SJCRH30 (cell line): ENCODE data around the gene STAT4. TPM values are rescaled to one million over a fixed set of nuclear protein-coding genes. Genes with fewer than 3 reads are reported as not detected.
A peak's percentile ranks its signal among the peaks of the same experiment; 100 is the strongest.

ENCODE experiments used
- DNase-seq, 2 experiments: peaks; one replicate each; pipeline ENCODE4 v3.0.0-alpha.2; 2015 to 2020
- H3K27ac ChIP-seq: fragments of 250-450 bp; sonication (Bioruptor Pico); 2 replicates; pipeline ENCODE4 v1.5.1; 2020; ENCODE audit warnings: mild to moderate bottlenecking, moderate library complexity
- H3K27me3 ChIP-seq: fragments of 250-450 bp; sonication (Bioruptor Pico); 2 replicates; pipeline ENCODE4 v1.5.1; 2020; ENCODE audit warnings: mild to moderate bottlenecking, moderate library complexity
- H3K36me3 ChIP-seq: fragments of 250-450 bp; sonication (Bioruptor Pico); 2 replicates; pipeline ENCODE4 v1.5.1; 2020; ENCODE audit warnings: mild to moderate bottlenecking, moderate library complexity
- H3K4me1 ChIP-seq: fragments of 250-450 bp; sonication (Bioruptor Pico); 2 replicates; pipeline ENCODE4 v1.5.1; 2020; ENCODE audit warnings: mild to moderate bottlenecking, moderate library complexity
- H3K4me3 ChIP-seq: fragments of 250-450 bp; sonication (Bioruptor Pico); 2 replicates; pipeline ENCODE4 v1.5.1; 2020; ENCODE audit warnings: mild to moderate bottlenecking, moderate library complexity
- H3K9me3 ChIP-seq: fragments of 250-450 bp; sonication (Bioruptor Pico); replicated peaks from 2 replicates; pipeline ENCODE4 v1.5.1; 2020; ENCODE audit warnings: mild to moderate bottlenecking, moderate library complexity
- total RNA-seq: library from RNA; depleted of rRNA; stranded (reverse); fragments of >200 nt; shearing (Covaris generic); gene quantifications from 2 replicates; pipeline ENCODE4 v1.2.3, GENCODE V29; 2014

The STAT4 gene
- total RNA-seq, 1 experiment from 2014 or later: 0.16 TPM

GRCh38 chr2:190994148-190994547 is 156.6 kb downstream of the STAT4 start:
- H3K4me1 ChIP-seq: peaks cover 21% of the 10 kb centered on the region
- no peaks in the 10 kb centered on the region for H3K27me3 ChIP-seq
- no peak for DNase-seq
- no peak overlapping the region for H3K4me3 ChIP-seq
- no peaks in the 10 kb centered on the region; the same call in 1 of the 2 replicates for H3K9me3 ChIP-seq
- peaks cover 88% of the 10 kb centered on the region for H3K36me3 ChIP-seq
- no peak overlapping the region for H3K27ac ChIP-seq

GRCh38 chr2:190993292-190993643 is 157.5 kb downstream of the STAT4 start:
- DNase-seq: no peak
- no peak overlapping the region for H3K27ac ChIP-seq
- no peak overlapping the region for H3K4me3 ChIP-seq
- H3K36me3 ChIP-seq: peaks cover 88% of the 10 kb centered on the region
- H3K9me3 ChIP-seq: no peaks in the 10 kb centered on the region; the same call in 1 of the 2 replicates
- H3K27me3 ChIP-seq: no peaks in the 10 kb centered on the region
- H3K4me1 ChIP-seq: peaks cover 21% of the 10 kb centered on the region

DNA sequence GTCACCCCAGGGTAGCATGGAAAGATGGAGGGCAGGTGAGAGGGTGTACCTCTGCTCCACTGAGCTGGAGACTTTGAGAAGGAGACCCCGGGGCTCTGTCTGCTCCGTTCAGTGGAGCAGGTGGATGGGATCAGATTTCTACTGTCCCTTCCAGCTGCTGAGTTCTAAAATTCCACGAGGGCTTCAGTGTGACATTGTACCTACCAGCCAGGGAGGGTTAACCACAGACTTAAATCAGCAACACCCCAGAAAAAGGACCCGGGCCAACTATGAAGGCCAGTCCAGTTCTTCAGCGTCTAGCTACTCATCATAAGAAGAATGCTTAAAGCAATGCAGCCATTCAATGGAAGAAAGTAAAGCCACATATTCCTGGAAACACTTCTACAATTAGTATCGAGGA is 160.7 kb downstream of the STAT4 start:
- peak; percentile 87 to 97 for DNase-seq
- Histone ChIP-seq H3K36me3 (peaks cover 88% of the 10 kb centered on the region), H3K27ac (no peak overlapping the region), H3K4me3 (no peak overlapping the region), H3K9me3 (no peaks in the 10 kb centered on the region; the same call in 1 of the 2 replicates), H3K4me1 (peaks cover 29% of the 10 kb centered on the region), H3K27me3 (no peaks in the 10 kb centered on the region)

- DNase-seq: no peak
- Histone ChIP-seq H3K27ac (no peak overlapping the region), H3K36me3 (peaks cover 91% of the 10 kb centered on the region), H3K27me3 (no peaks in the 10 kb centered on the region), H3K9me3 (no peaks in the 10 kb centered on the region), H3K4me3 (no peak overlapping the region), H3K4me1 (peaks cover 29% of the 10 kb centered on the region)
Observed at GRCh38 chr2:190988910-190989309, 161.9 kb downstream of the STAT4 start.

DNA sequence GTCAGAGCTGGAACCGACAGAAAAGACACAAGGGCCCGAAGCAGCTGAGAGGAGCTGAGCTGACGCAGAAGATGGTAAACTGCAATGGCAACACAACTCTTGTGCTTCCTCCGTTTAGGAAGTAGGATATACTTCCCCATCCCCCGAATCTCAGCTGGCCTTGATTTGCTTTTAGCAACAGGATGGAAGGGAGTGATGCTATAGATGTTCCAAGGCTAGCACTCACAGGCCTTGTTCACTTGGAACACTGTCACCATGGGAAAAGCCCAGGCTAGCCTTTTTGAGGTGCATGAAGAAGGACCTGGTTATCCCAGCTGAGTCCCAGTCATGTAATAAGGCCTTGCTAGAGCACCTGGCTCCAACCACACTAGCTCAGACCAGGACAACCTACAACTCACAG is 162.9 kb downstream of the STAT4 start:
- no peak for DNase-seq
- Histone ChIP-seq H3K9me3 (no peaks in the 10 kb centered on the region), H3K4me3 (no peak overlapping the region), H3K36me3 (peaks cover 91% of the 10 kb centered on the region), H3K27me3 (no peaks in the 10 kb centered on the region), H3K4me1 (peaks cover 27% of the 10 kb centered on the region), H3K27ac (no peak overlapping the region)

- H3K4me1 ChIP-seq: peaks cover 27% of the 10 kb centered on the region
- H3K4me3 ChIP-seq: no peak overlapping the region
- DNase-seq: no peak
- H3K27ac ChIP-seq: no peak overlapping the region
- H3K9me3 ChIP-seq: no peaks in the 10 kb centered on the region
- no peaks in the 10 kb centered on the region for H3K27me3 ChIP-seq
- H3K36me3 ChIP-seq: peaks cover 95% of the 10 kb centered on the region
Observed at GRCh38 chr2:190987116-190987515, 163.7 kb downstream of the STAT4 start.

DNA sequence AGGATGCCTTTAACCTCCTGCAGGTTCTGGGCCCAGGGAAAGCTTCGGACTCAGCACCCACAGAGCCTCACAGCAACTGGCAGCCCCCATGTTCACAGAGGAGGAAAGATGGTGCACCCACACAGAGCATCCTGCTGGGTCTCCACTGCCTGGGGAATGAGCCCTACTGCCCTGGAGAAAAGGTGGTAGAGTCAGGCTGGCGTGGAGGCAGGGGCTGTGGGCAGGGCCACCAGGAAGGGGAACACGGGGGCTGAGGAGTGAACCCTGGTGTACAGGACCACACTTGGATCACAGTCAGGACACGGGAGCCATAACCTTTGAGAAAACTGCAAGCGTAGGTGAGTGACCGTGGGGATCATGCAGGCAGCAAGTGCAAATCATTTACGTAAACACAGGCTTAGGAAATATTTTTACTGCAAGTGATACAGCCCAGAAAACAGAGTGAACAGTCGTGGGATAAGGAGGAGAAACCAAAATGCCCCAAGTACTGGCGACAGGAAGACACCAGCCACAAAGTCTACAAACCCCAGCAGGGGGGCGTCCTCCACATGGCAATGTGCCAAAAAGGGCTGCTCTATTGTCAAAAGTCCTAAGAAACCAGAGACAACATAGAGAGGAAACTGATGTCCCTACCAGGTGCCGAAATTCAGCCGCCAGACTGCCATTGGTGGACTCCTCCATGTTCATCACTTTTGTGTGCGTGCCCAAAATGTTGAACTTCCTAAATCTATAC is 164.4 kb downstream of the STAT4 start:
- H3K9me3 ChIP-seq: no peaks in the 10 kb centered on the region
- H3K27me3 ChIP-seq: no peaks in the 10 kb centered on the region
- H3K4me3 ChIP-seq: no peak overlapping the region
- peak; percentile 82 to 90 for DNase-seq
- no peak overlapping the region for H3K27ac ChIP-seq
- peaks cover 29% of the 10 kb centered on the region for H3K4me1 ChIP-seq
- H3K36me3 ChIP-seq: peaks cover 96% of the 10 kb centered on the region

DNA sequence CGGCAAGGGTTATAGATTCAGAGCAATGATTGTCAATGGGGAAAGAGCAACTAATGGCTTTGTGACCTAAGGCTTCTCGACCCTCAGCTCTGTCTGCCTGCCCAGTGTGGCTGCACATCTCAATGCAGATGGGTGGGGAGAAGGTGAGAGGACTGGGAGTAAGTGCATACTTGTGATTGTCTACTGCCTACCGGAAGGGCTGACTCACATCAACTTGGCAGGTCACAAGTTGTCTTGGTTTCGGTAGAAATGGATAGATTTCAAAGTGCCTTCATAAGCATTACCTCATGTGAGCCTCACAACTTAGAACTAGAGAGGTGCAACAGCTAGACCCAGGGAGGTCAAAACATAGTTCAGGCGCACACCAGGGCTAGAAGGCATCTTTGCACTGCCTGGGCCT is 166.2 kb downstream of the STAT4 start:
- Histone ChIP-seq H3K27ac (no peak overlapping the region), H3K9me3 (no peaks in the 10 kb centered on the region), H3K36me3 (peaks cover 90% of the 10 kb centered on the region), H3K4me1 (peaks cover 30% of the 10 kb centered on the region), H3K27me3 (no peaks in the 10 kb centered on the region), H3K4me3 (no peak overlapping the region)
- no peak for DNase-seq

GRCh38 chr2:190982262-190983034 is 168.3 kb downstream of the STAT4 start:
- Histone ChIP-seq H3K36me3 (peaks cover 91% of the 10 kb centered on the region), H3K27ac (no peak overlapping the region), H3K4me1 (peaks cover 38% of the 10 kb centered on the region), H3K4me3 (no peak overlapping the region), H3K9me3 (no peaks in the 10 kb centered on the region), H3K27me3 (no peaks in the 10 kb centered on the region)
- no peak for DNase-seq

GRCh38 chr2:190981733-190982132 is 169.1 kb downstream of the STAT4 start:
- DNase-seq: no peak
- peaks cover 91% of the 10 kb centered on the region for H3K36me3 ChIP-seq

DNA sequence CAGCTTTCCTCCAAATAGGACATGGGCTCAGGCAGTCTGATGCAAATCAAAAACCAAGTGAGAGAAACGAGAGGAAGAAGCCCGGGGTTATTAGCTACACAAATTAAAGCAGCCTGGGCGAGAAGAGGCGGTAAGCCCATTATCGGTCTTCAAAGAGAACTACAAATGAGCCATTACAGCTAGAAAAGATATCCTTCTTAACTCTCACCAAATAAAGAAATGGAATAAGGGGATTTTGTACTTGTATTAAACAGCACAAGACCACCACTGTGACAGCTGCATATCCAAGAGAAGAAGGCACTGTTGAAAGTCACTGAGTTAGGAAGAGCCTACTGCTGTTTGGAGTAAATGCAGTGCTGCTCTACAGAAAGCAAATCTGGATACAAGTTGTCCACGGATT is 169.5 kb downstream of the STAT4 start:
- H3K27ac ChIP-seq: no peak overlapping the region

More at GRCh38 chr2:190981733-190982132, 169.1 kb downstream of the STAT4 start:
- no peaks in the 10 kb centered on the region for H3K27me3 ChIP-seq
- no peaks in the 10 kb centered on the region for H3K9me3 ChIP-seq
- H3K27ac ChIP-seq: no peak overlapping the region
- peaks cover 34% of the 10 kb centered on the region for H3K4me1 ChIP-seq
- no peak overlapping the region for H3K4me3 ChIP-seq

GRCh38 chr2:190980630-190981209 is 170.1 kb downstream of the STAT4 start:
- H3K4me3 ChIP-seq: peak overlapping the region; percentile 10; the same call in 1 of the 2 replicates
- H3K9me3 ChIP-seq: no peaks in the 10 kb centered on the region
- peak overlapping the region; percentile 9; the same call in 1 of the 2 replicates for H3K27ac ChIP-seq
- H3K27me3 ChIP-seq: no peaks in the 10 kb centered on the region
- peaks cover 29% of the 10 kb centered on the region for H3K4me1 ChIP-seq
- peak; percentile 48 to 71 for DNase-seq
- H3K36me3 ChIP-seq: peaks cover 91% of the 10 kb centered on the region

More for the DNA sequence above, 169.5 kb downstream of the STAT4 start:
- Histone ChIP-seq H3K9me3 (no peaks in the 10 kb centered on the region), H3K4me1 (peaks cover 30% of the 10 kb centered on the region), H3K27me3 (no peaks in the 10 kb centered on the region), H3K36me3 (peaks cover 91% of the 10 kb centered on the region), H3K4me3 (no peak overlapping the region)
- DNase-seq: no peak

DNA sequence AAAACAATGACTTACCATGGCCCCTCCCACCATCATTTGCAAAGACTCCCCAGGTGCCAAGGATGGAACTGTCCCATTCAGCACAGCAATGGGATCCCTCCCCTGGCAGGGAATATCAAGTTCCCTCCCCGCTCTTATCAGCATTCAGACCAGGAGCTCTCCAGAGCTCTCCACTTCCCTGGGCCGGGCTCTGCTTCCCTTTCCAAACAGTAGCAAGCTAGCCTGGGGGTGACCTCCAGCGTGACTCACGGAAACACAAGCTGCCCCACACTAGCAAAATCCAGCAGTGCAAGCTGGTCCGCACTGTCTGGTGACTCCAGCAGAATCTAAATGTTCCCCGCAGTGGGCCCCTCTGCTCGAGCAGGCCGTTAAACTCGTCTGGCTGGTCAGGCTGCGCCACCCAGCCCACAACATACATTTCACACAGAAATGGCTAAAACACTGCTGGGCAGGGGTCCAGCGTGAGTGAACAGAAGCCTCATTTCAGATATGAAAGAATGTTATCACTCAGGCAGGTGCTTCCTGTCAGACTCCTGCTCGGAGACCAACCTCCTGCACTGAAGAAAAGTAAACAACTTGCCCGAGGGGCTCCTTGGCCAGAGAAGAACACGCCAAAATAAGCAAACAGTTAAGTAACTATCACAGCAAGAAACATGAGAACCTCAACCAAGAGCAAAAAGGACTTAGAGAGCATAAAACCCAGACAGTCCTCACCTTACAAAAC is 170.7 kb downstream of the STAT4 start:
- no peaks in the 10 kb centered on the region for H3K9me3 ChIP-seq
- peaks cover 90% of the 10 kb centered on the region for H3K36me3 ChIP-seq
- H3K4me3 ChIP-seq: peak overlapping the region; percentile 10
- peak overlapping the region; percentile 9; the same call in 1 of the 2 replicates for H3K27ac ChIP-seq
- peaks cover 29% of the 10 kb centered on the region for H3K4me1 ChIP-seq
- DNase-seq: peak; percentile 93 to 95
- H3K27me3 ChIP-seq: no peaks in the 10 kb centered on the region
